ENCODE measurements around the gene CDC42EP3.

DNA sequence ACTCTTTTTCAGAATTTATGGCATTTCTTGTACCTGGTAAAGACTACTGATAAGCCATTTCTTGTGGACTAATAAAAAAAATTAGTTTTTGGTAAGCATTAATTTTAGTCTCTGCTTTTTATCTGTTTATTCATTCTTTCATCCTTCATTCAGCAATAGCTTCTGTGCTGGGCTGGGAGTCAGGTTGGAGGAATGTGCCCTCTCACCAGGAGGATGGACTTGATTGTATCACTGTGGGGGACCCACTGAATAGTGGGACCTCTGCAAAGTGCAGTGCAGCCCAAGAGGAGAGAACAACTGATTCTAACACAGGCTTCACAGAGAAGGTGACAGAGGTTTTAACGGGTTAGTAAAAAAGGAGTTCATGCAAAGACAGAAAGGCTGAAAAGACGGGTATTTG, 39.1 kb downstream of the CDC42EP3 start:
- TF ChIP-seq, protein P1, sequence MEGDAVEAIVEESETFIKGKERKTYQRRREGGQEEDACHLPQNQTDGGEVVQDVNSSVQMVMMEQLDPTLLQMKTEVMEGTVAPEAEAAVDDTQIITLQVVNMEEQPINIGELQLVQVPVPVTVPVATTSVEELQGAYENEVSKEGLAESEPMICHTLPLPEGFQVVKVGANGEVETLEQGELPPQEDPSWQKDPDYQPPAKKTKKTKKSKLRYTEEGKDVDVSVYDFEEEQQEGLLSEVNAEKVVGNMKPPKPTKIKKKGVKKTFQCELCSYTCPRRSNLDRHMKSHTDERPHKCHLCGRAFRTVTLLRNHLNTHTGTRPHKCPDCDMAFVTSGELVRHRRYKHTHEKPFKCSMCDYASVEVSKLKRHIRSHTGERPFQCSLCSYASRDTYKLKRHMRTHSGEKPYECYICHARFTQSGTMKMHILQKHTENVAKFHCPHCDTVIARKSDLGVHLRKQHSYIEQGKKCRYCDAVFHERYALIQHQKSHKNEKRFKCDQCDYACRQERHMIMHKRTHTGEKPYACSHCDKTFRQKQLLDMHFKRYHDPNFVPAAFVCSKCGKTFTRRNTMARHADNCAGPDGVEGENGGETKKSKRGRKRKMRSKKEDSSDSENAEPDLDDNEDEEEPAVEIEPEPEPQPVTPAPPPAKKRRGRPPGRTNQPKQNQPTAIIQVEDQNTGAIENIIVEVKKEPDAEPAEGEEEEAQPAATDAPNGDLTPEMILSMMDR (conservative IDR thresholded peaks at IDR 0.05; ENCODE audit: low read depth in 2 of 2): no peak
- TF ChIP-seq NANOG (IDR thresholded peaks at IDR 0.05; ENCODE audit: borderline replicate concordance) (no peak), POLR2AphosphoS5 (IDR thresholded peaks at IDR 0.05; ENCODE audit: low read depth) (no peak), REST (IDR thresholded peaks at IDR 0.05; ENCODE audit: unreplicated experiment) (no peak), ZNF331 (CRISPR knock-in tag; IDR thresholded peaks at IDR 0.05; ENCODE audit: low read depth) (no peak), ZNF462 (CRISPR knock-in tag; IDR thresholded peaks at IDR 0.05) (no peak), CREB1 (CRISPR knock-in tag; IDR thresholded peaks at IDR 0.05; ENCODE audit: low read depth) (no peak)
